PFSK-1 (cell line): ENCODE results near the gene TPGS1.

Experiments used
- POLR2AphosphoS5 ChIP-seq: IDR thresholded peaks from 2 replicates; pipeline ENCODE4 v1.6.1; 2012; ENCODE audit warnings: low read depth, mild to moderate bottlenecking, control low read depth, low read length, moderate library complexity
- SIN3A ChIP-seq: IDR thresholded peaks from 2 replicates; pipeline ENCODE4 v1.6.1; 2012; ENCODE audit warnings: mild to moderate bottlenecking, low read length, moderate library complexity, borderline replicate concordance; ENCODE audit not compliant: insufficient read depth
- TAF1 ChIP-seq: IDR thresholded peaks from 2 replicates; pipeline ENCODE4 v1.6.1; 2012; ENCODE audit warnings: low read length, control low read depth, borderline replicate concordance; ENCODE audit not compliant: insufficient read depth

GRCh38 chr19:493391-494170, 13.7 kb upstream of the TPGS1 start:
- no peak for TF ChIP-seq POLR2AphosphoS5
- no peak for TF ChIP-seq SIN3A
- no peak for TF ChIP-seq TAF1
